ENCODE results near the gene PDE6D.

Gene PDE6D

GRCh38 chr2:231718799-231719198 lies 62.3 kb downstream of the PDE6D start:
- TF ChIP-seq, protein P1, sequence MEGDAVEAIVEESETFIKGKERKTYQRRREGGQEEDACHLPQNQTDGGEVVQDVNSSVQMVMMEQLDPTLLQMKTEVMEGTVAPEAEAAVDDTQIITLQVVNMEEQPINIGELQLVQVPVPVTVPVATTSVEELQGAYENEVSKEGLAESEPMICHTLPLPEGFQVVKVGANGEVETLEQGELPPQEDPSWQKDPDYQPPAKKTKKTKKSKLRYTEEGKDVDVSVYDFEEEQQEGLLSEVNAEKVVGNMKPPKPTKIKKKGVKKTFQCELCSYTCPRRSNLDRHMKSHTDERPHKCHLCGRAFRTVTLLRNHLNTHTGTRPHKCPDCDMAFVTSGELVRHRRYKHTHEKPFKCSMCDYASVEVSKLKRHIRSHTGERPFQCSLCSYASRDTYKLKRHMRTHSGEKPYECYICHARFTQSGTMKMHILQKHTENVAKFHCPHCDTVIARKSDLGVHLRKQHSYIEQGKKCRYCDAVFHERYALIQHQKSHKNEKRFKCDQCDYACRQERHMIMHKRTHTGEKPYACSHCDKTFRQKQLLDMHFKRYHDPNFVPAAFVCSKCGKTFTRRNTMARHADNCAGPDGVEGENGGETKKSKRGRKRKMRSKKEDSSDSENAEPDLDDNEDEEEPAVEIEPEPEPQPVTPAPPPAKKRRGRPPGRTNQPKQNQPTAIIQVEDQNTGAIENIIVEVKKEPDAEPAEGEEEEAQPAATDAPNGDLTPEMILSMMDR (IDR thresholded peaks at IDR 0.05), result no peak

DNA sequence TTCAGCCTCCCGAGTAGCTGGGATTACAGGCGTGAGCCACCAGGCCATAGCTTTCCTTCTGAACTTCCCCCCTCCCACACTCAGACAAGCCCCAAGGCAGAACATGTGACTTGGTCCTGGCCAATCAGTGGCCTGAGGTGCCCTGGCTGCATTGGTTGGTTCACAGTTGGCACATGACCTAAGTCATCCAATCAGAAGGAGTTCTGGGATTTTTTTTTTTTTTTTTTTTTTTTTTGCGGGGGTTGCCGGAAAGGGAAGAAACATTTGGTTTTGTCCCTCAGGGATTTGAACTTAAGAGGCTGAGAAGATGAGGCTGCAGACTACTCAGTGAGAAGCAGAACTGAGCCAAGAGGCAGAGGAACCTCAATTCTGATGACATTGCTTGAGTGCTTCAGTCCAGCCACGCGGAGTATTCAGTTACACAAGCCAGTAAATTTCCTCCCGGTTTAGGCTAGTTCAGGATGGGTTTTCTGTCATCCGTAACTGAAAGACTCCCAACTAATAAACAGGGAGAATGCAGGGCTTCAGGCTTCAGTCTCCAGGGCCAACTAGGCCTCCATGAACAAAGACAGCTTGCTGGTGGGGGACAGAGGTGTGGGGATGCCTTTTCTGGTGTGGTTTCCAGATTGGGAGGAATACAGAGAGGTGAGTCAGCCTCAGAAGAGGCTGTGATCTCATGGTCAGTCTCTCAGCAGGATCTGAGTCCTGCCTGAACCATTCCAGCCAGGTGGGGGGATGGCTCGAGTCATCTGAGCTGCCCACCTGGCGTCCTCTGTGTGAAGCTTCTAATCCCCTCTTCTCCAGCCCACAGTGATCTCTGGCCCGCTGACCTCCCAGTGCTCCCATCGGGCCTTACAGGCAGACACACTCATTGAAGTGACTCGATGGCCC lies 63.6 kb downstream of the PDE6D start:
- TF ChIP-seq, protein P1 (IDR thresholded peaks at IDR 0.05), result no peak

DNA sequence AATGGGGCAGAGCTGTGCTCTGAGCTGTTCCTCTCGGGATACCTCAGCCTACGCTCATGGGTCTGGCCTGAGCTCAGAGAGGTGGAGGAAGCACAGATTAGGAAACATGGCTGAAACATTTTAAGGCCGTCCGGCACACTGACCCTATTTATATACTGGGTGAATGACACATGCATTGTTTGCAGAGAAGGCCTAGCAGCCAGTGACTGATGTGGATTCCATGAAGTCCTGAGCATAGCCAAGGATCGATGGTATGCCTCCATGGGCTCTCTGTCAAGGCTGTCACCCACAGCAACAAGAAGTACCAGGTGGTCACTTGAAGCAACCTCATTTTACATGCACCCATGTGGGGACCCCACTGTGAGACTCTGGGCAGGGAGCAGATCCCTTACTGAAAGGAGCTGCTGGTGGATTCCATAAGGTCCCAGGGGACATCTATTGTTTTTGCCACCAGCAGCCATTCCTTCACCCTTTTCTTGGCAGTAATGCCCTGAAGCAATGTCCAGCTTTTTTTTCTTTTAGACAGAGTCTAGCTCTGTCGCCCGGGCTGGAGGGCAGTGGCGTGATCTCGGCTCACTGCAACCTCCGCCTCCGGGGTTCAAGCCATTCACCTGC lies 64.3 kb downstream of the PDE6D start:
- TF ChIP-seq, protein P1 (IDR thresholded peaks at IDR 0.05), result no peak

DNA sequence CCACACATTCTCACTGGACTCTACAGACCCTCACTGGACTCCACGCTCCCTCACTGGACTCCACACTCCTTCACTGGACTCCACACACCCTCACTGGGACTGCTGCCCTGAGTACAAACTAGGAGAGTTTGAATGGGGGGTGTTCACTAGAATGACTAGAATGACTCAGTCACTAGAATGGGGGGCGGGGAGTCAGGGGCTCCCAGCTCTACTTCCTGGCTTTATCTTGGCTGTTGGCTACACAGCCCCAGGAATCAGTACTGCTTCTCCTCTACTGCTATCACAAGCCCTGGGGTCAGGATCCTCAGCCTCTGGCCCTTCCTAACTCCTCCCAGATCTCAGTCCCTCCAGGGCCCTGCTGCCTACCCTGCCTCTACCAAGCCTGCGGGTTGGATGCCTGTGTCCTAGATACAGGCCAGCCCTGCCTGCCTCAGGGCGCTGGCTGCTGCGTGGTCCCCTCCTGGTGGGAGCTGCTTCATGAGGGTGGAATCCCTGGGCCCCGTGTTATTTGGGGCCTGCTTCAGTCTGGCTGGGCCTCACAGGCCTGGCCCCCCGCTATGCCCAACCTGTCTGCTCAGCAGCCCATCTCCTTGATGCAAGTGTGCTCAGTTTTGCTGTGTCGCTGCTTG lies 65.0 kb downstream of the PDE6D start:
- TF ChIP-seq, protein P1 (IDR thresholded peaks at IDR 0.05), result no peak

DNA sequence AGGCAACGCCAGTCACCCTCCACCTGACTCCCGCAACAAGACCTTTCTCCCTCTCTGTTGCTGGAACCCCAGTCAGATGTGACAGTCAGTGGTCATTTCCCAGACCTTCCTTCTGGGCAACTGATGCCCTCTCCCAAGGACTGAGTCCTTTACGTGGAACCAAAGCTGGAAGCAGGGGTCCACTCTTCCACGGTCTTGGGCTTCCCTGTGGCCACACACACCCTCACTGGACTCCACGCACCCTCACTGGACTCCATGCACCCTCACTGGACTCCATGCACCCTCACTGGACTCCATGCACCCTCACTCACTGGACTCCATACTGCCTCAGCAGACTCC lies 65.6 kb downstream of the PDE6D start:
- TF ChIP-seq, protein P1 (IDR thresholded peaks at IDR 0.05), result peak; percentile 34

- TF ChIP-seq, protein P1 (IDR thresholded peaks at IDR 0.05), result peak; percentile 81
These were observed 66.2 kb downstream of the PDE6D start for GRCh38 chr2:231714639-231715498.

Measured in LNCAP (cell line).